DOHH2 (cell line): Measurements from ENCODE around the gene SNAPC3.

Source experiments
- EZH2phosphoT487 ChIP-seq: fragments of 200-600 bp; sonication (generic); IDR thresholded peaks from 2 replicates; pipeline ENCODE4 v1.6.1; 2017; ENCODE audit warnings: borderline replicate concordance, mild to moderate bottlenecking, antibody characterized with exemption, low read length, moderate library complexity, mixed read lengths
- TF ChIP-seq, protein P1 (sequence below): fragments of 200-600 bp; sonication (generic); IDR thresholded peaks from one replicate; pipeline ENCODE4 v1.5.1; 2014; ENCODE audit warnings: antibody characterized with exemption, mild to moderate bottlenecking, low read depth, low read length; ENCODE audit not compliant: poor library complexity, severe bottlenecking

DNA sequence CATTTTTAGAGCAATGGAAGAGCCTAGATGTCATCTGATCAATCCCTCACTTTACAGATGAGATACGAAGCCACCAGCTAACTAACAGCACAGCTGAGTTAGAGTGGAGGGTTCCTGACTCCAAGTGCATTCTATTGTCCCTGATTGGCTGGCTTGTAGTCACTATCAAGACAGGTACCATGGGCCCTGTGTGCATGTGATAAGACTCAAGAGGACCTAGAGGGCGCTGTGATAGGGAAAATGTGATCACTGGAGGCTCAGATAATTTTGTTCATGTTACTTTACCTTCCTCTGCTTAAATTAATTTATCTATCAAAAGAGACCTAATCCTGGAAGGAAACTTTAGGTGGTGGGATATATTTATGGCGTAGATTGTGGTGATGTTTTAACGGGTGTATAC lies 19.5 kb upstream of the SNAPC3 start:
- TF ChIP-seq, protein P1, sequence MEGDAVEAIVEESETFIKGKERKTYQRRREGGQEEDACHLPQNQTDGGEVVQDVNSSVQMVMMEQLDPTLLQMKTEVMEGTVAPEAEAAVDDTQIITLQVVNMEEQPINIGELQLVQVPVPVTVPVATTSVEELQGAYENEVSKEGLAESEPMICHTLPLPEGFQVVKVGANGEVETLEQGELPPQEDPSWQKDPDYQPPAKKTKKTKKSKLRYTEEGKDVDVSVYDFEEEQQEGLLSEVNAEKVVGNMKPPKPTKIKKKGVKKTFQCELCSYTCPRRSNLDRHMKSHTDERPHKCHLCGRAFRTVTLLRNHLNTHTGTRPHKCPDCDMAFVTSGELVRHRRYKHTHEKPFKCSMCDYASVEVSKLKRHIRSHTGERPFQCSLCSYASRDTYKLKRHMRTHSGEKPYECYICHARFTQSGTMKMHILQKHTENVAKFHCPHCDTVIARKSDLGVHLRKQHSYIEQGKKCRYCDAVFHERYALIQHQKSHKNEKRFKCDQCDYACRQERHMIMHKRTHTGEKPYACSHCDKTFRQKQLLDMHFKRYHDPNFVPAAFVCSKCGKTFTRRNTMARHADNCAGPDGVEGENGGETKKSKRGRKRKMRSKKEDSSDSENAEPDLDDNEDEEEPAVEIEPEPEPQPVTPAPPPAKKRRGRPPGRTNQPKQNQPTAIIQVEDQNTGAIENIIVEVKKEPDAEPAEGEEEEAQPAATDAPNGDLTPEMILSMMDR: peak; percentile 67
- TF ChIP-seq EZH2phosphoT487: no peak
